Naive B cell (primary cell): ENCODE measurements around the gene NRN1L. TPM values are rescaled to one million over a fixed set of nuclear protein-coding genes. Genes with fewer than 3 reads are reported as not detected.
A peak's percentile ranks its signal among the peaks of the same experiment; 100 is the strongest.
"Not testable (repeated sequence)": the region's sequence is repeated elsewhere in the genome, so short reads cannot be mapped to it uniquely, and the experiment has no call there.

Experiments
- ATAC-seq, 2 donors: fragments of 150-1000 bp; cut with Tn5 transposase; 2 replicates each; pipeline ENCODE4 v1.10.0; 2021; ENCODE audit warnings: low read depth in 2 of 2, mild to moderate bottlenecking in 2 of 2, moderate library complexity in 2 of 2
- DNase-seq: peaks from one replicate; pipeline ENCODE4 v3.0.0; 2022
- H3K27ac Mint-ChIP-seq, 6 donors: one replicate each; pipeline ENCODE4 v1.8.0; 2020 to 2022; ENCODE audit warnings: mild to moderate bottlenecking in 6 of 6, mixed read lengths in 6 of 6, moderate library complexity in 5 of 6, inconsistent platforms in 2 of 6
- H3K27me3 Mint-ChIP-seq, 3 donors: one replicate each; pipeline ENCODE4 v1.8.0; 2021 to 2022; ENCODE audit warnings: mixed read lengths in 3 of 3, mild to moderate bottlenecking in 1 of 3
- H3K36me3 Mint-ChIP-seq, 2 donors: one replicate each; pipeline ENCODE4 v1.8.0; 2020 to 2022; ENCODE audit warnings: mixed read lengths in 2 of 2, inconsistent platforms in 1 of 2, mild to moderate bottlenecking in 1 of 2
- H3K4me1 Mint-ChIP-seq, 3 donors: one replicate each; pipeline ENCODE4 v1.8.0; 2020 to 2022; ENCODE audit warnings: mixed read lengths in 3 of 3, inconsistent platforms in 1 of 3, mild to moderate bottlenecking in 1 of 3, moderate library complexity in 1 of 3
- H3K4me3 Mint-ChIP-seq, 8 donors: one replicate each; pipeline ENCODE4 v1.8.0; 2020 to 2022; ENCODE audit warnings: mild to moderate bottlenecking in 8 of 8, mixed read lengths in 8 of 8, moderate library complexity in 8 of 8, inconsistent platforms in 2 of 8
- H3K9me3 Mint-ChIP-seq, 7 donors: one replicate each; pipeline ENCODE4 v1.8.0; 2020 to 2022; ENCODE audit warnings: mixed read lengths in 7 of 7, mild to moderate bottlenecking in 5 of 7, inconsistent platforms in 2 of 7, moderate library complexity in 1 of 7
- polyA plus RNA-seq, 6 donors: library from polyadenylated mRNA; unstranded; fragments of 300-500 nt; fragmentation: Illumina TruSeq; gene quantifications; one replicate each; pipeline ENCODE4 v1.2.3, GENCODE V29; 2021; ENCODE audit warnings: low read depth in 6 of 6

Gene NRN1L
- polyA plus RNA-seq, 6 donors from 2014 or later, result 0.64 to 0.90 TPM; not detected in 4

GRCh38 chr16:67897231-67897630, 12.5 kb downstream of the NRN1L start:
- Mint-ChIP-seq H3K27ac (peak overlapping the region in 2 of 6 donors; percentile 50 to 86), H3K9me3 (no peaks in the 10 kb centered on the region), H3K4me3 (peak overlapping the region in 1 of 8 donors; percentile 57), H3K27me3 (no peaks in the 10 kb centered on the region), H3K4me1 (peaks cover 30 to 74% (median 49%) of the 10 kb centered on the region in 3 donors), H3K36me3 (no peaks in the 10 kb centered on the region)
- ATAC-seq, result no peak
- DNase-seq, result no peak

- Mint-ChIP-seq H3K27ac (no peak overlapping the region), H3K27me3 (no peaks in the 10 kb centered on the region), H3K36me3 (no peaks in the 10 kb centered on the region), H3K9me3 (no peaks in the 10 kb centered on the region), H3K4me3 (no peak overlapping the region), H3K4me1 (peaks cover 23 to 43% (median 27%) of the 10 kb centered on the region in 3 donors)
- ATAC-seq (no peak), DNase-seq (no peak)
These were observed 17.0 kb downstream of the NRN1L start for GRCh38 chr16:67901734-67902133.

DNA sequence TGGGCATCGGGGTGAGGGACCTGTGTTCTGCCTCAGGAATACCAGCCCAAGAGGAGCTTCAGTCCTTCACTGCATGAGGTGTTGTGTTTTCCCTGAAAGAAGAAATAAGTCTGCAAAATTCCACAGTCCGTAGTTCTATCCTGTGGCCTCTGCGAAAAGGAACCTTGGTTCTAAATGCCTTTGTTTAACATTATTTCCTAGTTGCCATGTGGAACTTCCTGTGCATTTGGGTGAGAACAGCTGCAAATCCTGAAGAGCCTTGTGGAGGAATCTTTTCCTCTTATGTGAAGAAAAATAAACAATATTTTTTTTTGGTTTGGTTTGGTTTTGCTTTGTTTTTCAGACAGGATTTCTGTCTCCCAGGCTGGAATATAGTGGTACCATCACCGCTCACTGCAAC, 18.1 kb downstream of the NRN1L start:
- Mint-ChIP-seq H3K27me3 (no peaks in the 10 kb centered on the region), H3K4me3 (no peak overlapping the region), H3K27ac (peak overlapping the region in 1 of 6 donors; percentile 47), H3K36me3 (no peaks in the 10 kb centered on the region), H3K4me1 (peaks cover 19 to 32% (median 22%) of the 10 kb centered on the region in 3 donors), H3K9me3 (no peaks in the 10 kb centered on the region)
- ATAC-seq (no peak), DNase-seq (no peak)

DNA sequence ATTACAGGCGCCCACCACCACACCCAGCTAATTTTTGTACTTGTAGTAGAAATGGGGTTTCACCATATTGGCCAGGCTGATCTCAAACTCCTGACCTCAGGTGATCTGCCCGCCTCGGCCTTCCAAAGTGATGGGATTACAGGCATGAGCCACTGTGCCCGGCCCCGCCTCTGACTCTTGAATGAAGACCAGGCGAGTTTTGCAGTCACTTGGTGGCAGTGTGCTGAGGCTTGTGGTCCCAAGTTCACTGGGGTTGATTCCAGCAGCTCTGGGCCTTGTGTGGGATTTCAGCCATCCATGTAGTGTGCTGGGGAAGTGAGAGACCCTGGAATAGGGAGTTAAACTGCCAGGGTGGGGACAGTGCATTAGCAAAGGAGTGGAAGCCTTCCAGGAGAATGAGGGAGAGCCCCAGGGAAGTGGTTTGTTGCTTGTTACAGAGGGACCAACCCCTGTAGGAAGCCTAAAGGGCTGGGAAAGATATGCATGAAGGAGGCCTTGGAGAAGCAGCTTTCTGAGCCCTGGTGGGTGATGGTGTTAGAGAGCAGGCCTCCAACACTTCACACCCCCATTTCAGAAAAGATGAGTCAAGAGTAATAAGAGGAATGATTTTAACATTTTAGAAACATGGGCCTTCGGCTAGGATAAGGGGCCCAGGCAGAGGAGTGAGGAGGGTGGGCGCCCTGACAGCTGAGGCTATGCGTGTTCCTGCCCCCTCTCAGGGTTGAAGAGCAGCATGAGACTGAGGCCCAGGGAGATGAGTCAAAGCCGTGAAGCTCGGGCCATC, 22.9 kb downstream of the NRN1L start:
- no peaks in the 10 kb centered on the region for H3K36me3 Mint-ChIP-seq
- H3K9me3 Mint-ChIP-seq, result no peaks in the 10 kb centered on the region
- peak overlapping the region in 1 of 8 donors; percentile 9 for H3K4me3 Mint-ChIP-seq
- DNase-seq (no peak), ATAC-seq (no peak)
- peak overlapping the region in 3 of 6 donors; percentile 16 to 72 (median 49) for H3K27ac Mint-ChIP-seq
- peaks cover 7 to 16% (median 14%) of the 10 kb centered on the region in 3 donors for H3K4me1 Mint-ChIP-seq
- no peaks in the 10 kb centered on the region for H3K27me3 Mint-ChIP-seq

- peak overlapping the region in 3 of 6 donors; percentile 18 to 92 (median 87) for H3K27ac Mint-ChIP-seq
- no peak overlapping the region for H3K4me3 Mint-ChIP-seq
- no peaks in the 10 kb centered on the region for H3K36me3 Mint-ChIP-seq
- H3K4me1 Mint-ChIP-seq, result peaks cover 5 to 15% (median 12%) of the 10 kb centered on the region in 3 donors
- no peaks in the 10 kb centered on the region for H3K9me3 Mint-ChIP-seq
- no peak for ATAC-seq
- no peaks in the 10 kb centered on the region for H3K27me3 Mint-ChIP-seq
- DNase-seq, result no peak
These were observed 24.5 kb downstream of the NRN1L start for GRCh38 chr16:67909056-67909742.

GRCh38 chr16:67910158-67910557, 25.5 kb downstream of the NRN1L start:
- Mint-ChIP-seq H3K4me3 (no peak overlapping the region), H3K27me3 (no peaks in the 10 kb centered on the region), H3K27ac (peak overlapping the region in 1 of 6 donors; percentile 18), H3K36me3 (no peaks in the 10 kb centered on the region), H3K9me3 (no peaks in the 10 kb centered on the region), H3K4me1 (peaks cover 5 to 18% (median 10%) of the 10 kb centered on the region in 3 donors)
- DNase-seq (no peak), ATAC-seq (peak in 1 of 2 donors; percentile 30)

DNA sequence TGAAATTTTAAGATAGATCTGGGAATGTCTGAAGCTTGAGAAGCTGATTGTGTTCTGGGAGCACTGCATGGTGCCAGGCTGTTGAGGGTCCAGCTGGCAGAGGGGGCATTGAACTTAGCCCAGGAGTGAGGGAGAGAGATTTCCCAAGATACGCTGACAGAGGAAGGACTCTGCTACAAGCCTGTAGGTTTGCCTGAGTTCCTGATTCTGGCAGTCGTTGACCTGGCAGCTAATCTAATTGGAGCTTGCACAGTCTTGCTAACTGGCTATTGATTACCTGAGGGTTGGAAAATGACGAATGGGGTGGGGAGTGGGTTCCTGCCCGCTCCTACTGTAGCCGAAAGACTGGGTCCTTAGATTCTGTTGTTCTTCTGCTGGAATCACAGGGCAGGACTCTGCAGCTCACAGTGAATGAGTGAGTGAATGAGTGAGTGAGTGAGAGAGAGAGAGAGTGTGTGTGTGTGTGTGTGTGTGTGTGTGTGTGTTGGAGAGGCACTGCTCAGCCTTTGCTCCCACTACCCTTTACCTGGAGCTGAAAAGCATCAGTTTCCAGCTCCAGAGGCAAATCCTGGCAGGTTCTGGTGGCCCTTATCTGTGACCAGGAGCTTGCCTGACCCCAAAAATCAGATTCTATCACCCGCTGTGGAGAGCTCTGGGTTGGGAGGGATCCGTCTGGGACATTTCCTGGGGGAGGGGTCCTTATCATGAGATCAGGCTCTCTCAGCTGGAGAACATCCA, 30.2 kb downstream of the NRN1L start:
- no peaks in the 10 kb centered on the region for H3K27me3 Mint-ChIP-seq
- no peak for DNase-seq
- peaks cover 0 to 8% of the 10 kb centered on the region in 2 donors for H3K36me3 Mint-ChIP-seq
- ATAC-seq, result no peak
- H3K27ac Mint-ChIP-seq, result peak overlapping the region in 2 of 6 donors; percentile 48 to 66
- H3K4me1 Mint-ChIP-seq, result peaks cover 22 to 30% (median 24%) of the 10 kb centered on the region in 3 donors
- H3K4me3 Mint-ChIP-seq, result no peak overlapping the region
- no peaks in the 10 kb centered on the region for H3K9me3 Mint-ChIP-seq

DNA sequence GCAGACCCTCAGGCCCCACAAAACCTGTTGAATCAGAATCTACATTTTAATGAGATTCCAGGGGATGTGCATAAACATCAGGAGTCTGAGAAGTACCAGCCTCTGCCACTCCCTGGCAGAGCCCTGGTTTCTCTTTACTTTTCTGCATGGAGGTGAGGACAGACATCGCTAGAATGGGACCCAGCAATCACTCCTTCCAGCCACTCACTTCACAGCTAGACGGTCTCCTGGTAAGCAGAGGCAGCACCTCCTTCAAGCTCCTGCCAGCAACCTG, 30.7 kb downstream of the NRN1L start:
- H3K4me3 Mint-ChIP-seq, result not testable (repeated sequence)

DNA sequence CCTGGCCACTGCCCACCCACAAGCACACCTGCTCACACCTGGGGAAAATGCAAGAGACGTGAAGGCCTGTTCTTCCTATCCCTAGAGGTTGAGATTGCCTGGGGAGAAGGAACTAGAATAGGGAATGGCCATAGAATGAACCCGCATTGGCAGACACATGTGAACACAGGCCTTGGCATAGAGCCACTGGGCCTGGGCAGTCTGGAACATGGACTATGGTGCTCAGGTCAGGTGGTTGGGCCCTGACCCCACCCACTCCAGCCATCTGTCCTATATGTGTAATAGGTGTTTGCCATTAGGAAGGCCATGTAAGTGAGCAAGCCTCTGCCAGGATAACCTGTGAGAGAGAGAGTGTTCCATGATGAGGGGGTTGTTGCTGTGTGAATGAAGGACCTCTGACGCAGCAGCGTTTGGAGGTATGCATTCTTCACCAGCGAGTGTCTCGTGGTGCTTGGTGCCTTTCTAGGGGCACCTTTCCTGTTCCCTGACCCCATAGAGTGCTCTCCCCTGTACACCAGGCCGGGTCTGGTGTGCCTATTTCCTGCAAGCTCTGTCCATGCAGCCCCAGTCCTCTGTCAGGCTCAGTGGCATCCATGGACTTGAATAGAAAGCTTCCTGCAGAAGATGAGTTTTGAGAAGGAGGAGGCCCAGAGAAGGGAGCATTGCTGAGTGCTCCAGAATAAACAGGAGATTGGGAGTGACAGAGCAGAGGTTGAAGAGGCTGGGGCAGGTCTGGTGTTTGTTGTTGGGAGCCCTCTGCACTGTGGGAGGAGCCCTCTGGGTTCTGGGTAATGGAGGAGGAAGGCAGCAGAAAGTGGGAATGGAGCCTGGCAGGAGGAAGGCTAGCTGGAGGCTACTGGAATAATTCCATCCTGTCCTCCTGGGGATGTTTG, 31.4 kb downstream of the NRN1L start:
- Mint-ChIP-seq H3K36me3 (peaks cover 0 to 8% of the 10 kb centered on the region in 2 donors), H3K4me1 (peaks cover 22 to 30% (median 24%) of the 10 kb centered on the region in 3 donors), H3K9me3 (no peaks in the 10 kb centered on the region), H3K4me3 (peak overlapping the region in 1 of 8 donors; percentile 29), H3K27me3 (no peaks in the 10 kb centered on the region), H3K27ac (peak overlapping the region in 3 of 6 donors; percentile 13 to 91 (median 53))
- ATAC-seq (no peak), DNase-seq (no peak)

More for the DNA sequence above, 30.7 kb downstream of the NRN1L start:
- not testable (repeated sequence) for H3K9me3 Mint-ChIP-seq, H3K36me3 Mint-ChIP-seq, H3K27me3 Mint-ChIP-seq, DNase-seq, H3K27ac Mint-ChIP-seq, ATAC-seq
- peaks cover 22 to 30% (median 24%) of the 10 kb centered on the region in 3 donors for H3K4me1 Mint-ChIP-seq

DNA sequence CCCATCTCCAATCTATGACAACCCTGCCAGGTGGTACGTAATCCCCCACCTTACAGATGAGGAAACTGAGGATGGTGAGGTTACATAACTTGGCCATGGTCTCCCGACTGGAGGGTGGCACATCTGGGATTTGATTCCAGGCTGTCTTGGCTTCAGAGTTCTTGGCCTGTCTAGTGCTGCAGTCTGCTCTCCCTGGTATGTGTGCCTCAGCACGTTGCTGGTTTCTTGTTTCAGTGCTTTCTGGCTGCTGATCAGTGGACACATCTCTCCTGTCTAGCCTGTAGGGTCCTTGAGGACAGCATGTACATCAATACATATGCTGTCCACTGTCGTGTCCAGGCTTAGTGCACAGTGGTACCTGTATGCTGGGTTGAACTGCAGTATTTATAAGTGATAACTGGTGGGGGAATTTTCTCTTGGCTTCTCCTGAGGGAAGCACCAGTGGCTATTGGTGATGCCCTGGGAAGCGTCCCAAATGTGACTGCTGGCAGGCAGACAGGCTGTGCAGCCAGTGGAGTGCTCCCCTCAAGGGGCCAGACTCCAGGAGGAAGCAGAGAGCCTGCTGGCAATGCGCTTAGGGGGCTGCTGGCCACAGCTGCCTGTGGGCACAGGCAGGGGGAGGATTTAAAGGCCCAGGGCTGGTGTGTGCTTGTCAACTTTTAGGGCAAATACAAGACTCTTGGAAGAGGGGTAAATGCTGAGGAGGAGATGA, 32.6 kb downstream of the NRN1L start:
- Mint-ChIP-seq H3K27ac (peak overlapping the region in 1 of 6 donors; percentile 19), H3K4me3 (no peak overlapping the region), H3K27me3 (no peaks in the 10 kb centered on the region), H3K9me3 (no peaks in the 10 kb centered on the region), H3K4me1 (peaks cover 19 to 37% (median 26%) of the 10 kb centered on the region in 3 donors), H3K36me3 (peaks cover 0 to 8% of the 10 kb centered on the region in 2 donors)
- no peak for DNase-seq
- no peak for ATAC-seq

DNA sequence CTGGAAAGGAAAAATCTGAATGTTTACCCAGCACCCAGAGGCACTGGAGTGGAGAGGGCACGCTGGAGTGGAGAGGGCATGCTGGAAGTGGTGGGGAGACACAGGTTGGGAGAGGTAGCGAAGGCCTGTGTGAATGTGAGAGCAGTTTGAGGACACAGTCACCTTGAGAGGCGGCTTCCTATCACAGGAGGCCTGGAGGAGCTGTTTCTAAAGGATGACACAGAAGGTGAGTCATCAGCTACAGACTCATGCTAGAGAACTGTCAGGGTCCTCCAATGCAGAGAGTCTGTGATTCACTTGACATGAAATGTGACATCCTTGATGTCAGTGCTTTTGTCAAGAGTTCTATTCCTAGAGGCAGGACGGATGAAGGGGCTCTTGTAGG, 33.2 kb downstream of the NRN1L start:
- ATAC-seq, result no peak
- DNase-seq, result no peak
- Mint-ChIP-seq H3K27me3 (no peaks in the 10 kb centered on the region), H3K27ac (peak overlapping the region in 1 of 6 donors; percentile 12), H3K9me3 (no peaks in the 10 kb centered on the region), H3K4me1 (peaks cover 19 to 39% (median 31%) of the 10 kb centered on the region in 3 donors), H3K4me3 (no peak overlapping the region), H3K36me3 (peaks cover 0 to 8% of the 10 kb centered on the region in 2 donors)

DNA sequence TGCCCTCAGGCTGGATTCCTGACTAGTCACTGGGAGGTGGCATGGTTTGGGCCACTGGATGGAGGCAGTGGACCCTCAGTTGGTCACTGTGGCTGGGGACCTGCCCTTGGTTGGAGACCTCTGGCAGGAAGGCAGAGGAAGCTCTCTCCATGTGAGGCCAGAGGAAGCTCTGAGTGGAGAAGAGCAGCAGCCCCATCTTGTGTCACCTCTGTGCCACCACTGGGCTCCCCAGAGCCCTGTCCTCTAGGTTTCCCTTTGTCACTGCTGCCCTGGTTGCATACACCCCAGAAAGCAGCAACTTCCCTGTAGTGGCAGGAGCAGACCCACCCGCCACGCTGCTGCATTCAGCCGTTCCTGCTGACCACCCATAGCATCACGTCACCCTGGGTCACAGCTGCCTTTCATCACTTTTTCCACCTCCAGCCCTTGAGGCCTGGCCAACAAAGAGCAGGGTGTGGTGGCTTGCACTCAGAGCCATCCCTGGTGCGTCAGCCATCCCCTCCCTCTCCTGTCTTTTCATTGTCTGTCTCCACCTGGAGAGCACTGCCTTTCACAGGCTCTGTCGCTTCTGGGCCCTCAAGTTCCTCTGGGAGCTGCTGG, 35.0 kb downstream of the NRN1L start:
- Mint-ChIP-seq H3K27me3 (no peaks in the 10 kb centered on the region), H3K36me3 (peaks cover 0 to 8% of the 10 kb centered on the region in 2 donors), H3K27ac (no peak overlapping the region), H3K4me1 (peaks cover 30 to 37% (median 36%) of the 10 kb centered on the region in 3 donors), H3K4me3 (no peak overlapping the region), H3K9me3 (no peaks in the 10 kb centered on the region)
- DNase-seq, result no peak
- ATAC-seq, result no peak
